Right lobe of liver (tissue), 6 donors: Measurements from ENCODE around the gene PSMF1. TPM values are rescaled to one million over a fixed set of nuclear protein-coding genes. Genes with fewer than 3 reads are reported as not detected.

ENCODE experiments used
- ATAC-seq, 4 donors: fragments of 200-7000 bp; cut with Tn5 transposase; one replicate each; pipeline ENCODE4 v1.9.1; 2020; ENCODE audit warnings: mild to moderate bottlenecking in 4 of 4, moderate library complexity in 4 of 4
- DNase-seq, 3 donors: peaks; one replicate each; pipeline ENCODE4 v3.0.0-alpha.2; 2020
- H3K27ac ChIP-seq, 3 donors: fragments of 200-600 bp; one replicate each; pipeline ENCODE4 v1.8.0; 2022
- H3K27me3 ChIP-seq, 2 donors: fragments of 200-600 bp; one replicate each; pipeline ENCODE4 v1.8.0; 2022
- H3K36me3 ChIP-seq, 4 donors: fragments of 200-600 bp; sonication (generic) in 1 of 4; one replicate each; pipeline versions ENCODE4 v1.5.1 to v1.8.0; 2017 to 2022; ENCODE audit warnings: control low read depth in 1 of 4
- H3K4me1 ChIP-seq, 4 donors: fragments of 200-600 bp; sonication (generic) in 1 of 4; one replicate each; pipeline versions ENCODE4 v1.5.1 to v1.8.0; 2017 to 2022; ENCODE audit warnings: control low read depth in 1 of 4
- H3K4me3 ChIP-seq, 3 donors: fragments of 200-600 bp; one replicate each; pipeline ENCODE4 v1.8.0; 2022
- H3K9me3 ChIP-seq, 4 donors: fragments of 200-600 bp; sonication (generic) in 1 of 4; one replicate each; pipeline versions ENCODE4 v1.5.1 to v1.8.0; 2017 to 2022; ENCODE audit warnings: control low read depth in 1 of 4
- POLR2A ChIP-seq: fragments of 450-650 bp; IDR thresholded peaks from one replicate; pipeline ENCODE4 v1.6.1; 2017; ENCODE audit warnings: antibody characterized with exemption, mild to moderate bottlenecking
- WGBS: methylation state at CpG from one replicate; pipeline ENCODE4 v1.1.6; 2018; ENCODE audit warnings: low coverage, low lambda C conversion rate; ENCODE audit not compliant: insufficient coverage; ENCODE audit errors: missing lambda C conversion rate; 5-methylcytosine and 5-hydroxymethylcytosine counted together
- intact Hi-C, 2 donors: fragments of 100-400 bp; cut with DNase I; formaldehyde crosslinking; loops; one replicate each; pipeline versions ENCODE4 v1.11.2 to v1.14.1; 2022
- total RNA-seq, 6 experiments: library from RNA; depleted of rRNA in 2 of 6; stranded (reverse); fragments of >200 nt in 2 of 6; fragmentation: NEBNext Ultra II Directional in 3 of 6; extraction: Animal tissue kit (Norgen Biotek cat#: 25700) in 3 of 6; gene quantifications; one replicate each; pipeline versions ENCODE4 v1.1.0 to v1.2.4, GENCODE V29; 2016 to 2023
- TF ChIP-seq, protein P1 (sequence below), 4 donors: fragments of 200-600 bp in 3 of 4; fragments of 450-650 bp in 1 of 4; IDR thresholded peaks; one replicate each; pipeline versions ENCODE4 v1.5.1 to v1.8.0; 2016 to 2022; ENCODE audit warnings: antibody characterized with exemption in 4 of 4, mild to moderate bottlenecking in 2 of 4
- donor health status: DM: no; HTN: yes; CAD: no.
- donor health status: DM: no; HTN: no; CAD: no.
- donor health status: DM: no; HTN: no; CAD: no.
- donor health status: DM: no; HTN: yes; CAD: no.
- donor health status: DM: no; HTN: yes; CAD: no.

PSMF1 gene
- total RNA-seq, 6 experiments from 2014 or later, result 82.5 to 260 (median 116) TPM

DNA sequence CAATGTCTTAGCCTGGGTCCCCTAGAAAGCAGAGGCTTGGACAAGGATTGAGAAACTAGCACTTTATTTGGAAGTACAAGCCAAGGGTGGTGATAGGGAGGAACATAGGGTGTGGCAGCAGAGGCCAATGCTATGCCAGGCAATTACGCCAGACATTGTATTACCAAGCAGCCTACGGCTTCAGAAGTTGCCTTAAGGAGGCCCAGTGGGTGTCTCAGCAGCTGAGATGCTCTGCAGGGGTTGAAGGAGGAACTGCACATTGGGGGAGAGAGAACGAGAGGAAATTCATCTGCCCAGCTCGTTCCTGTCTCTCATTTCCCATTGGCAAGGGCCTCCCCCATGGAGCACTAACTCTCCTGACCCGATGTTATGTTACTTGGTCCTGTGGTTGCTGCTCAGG lies 85.7 kb downstream of the PSMF1 start:
- H3K36me3 ChIP-seq, result no peaks in the 10 kb centered on the region
- H3K27ac ChIP-seq, result no peak overlapping the region
- H3K9me3 ChIP-seq, result no peaks in the 10 kb centered on the region
- TF ChIP-seq POLR2A, result no peak
- TF ChIP-seq, protein P1, sequence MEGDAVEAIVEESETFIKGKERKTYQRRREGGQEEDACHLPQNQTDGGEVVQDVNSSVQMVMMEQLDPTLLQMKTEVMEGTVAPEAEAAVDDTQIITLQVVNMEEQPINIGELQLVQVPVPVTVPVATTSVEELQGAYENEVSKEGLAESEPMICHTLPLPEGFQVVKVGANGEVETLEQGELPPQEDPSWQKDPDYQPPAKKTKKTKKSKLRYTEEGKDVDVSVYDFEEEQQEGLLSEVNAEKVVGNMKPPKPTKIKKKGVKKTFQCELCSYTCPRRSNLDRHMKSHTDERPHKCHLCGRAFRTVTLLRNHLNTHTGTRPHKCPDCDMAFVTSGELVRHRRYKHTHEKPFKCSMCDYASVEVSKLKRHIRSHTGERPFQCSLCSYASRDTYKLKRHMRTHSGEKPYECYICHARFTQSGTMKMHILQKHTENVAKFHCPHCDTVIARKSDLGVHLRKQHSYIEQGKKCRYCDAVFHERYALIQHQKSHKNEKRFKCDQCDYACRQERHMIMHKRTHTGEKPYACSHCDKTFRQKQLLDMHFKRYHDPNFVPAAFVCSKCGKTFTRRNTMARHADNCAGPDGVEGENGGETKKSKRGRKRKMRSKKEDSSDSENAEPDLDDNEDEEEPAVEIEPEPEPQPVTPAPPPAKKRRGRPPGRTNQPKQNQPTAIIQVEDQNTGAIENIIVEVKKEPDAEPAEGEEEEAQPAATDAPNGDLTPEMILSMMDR (IDR thresholded peaks at IDR 0.05), result no peak
- no peaks in the 10 kb centered on the region for H3K27me3 ChIP-seq
- DNase-seq (no peak), ATAC-seq (no peak)
- 26% methylated on average over 3 of the region's 5 CpGs for WGBS
- intact Hi-C loops, result loop anchor here (10.0 kb wide), 2 partner anchors 239 to 389 kb away; no protein-coding TSS in a partner anchor
- H3K4me3 ChIP-seq, result no peak overlapping the region
- no peaks in the 10 kb centered on the region for H3K4me1 ChIP-seq

DNA sequence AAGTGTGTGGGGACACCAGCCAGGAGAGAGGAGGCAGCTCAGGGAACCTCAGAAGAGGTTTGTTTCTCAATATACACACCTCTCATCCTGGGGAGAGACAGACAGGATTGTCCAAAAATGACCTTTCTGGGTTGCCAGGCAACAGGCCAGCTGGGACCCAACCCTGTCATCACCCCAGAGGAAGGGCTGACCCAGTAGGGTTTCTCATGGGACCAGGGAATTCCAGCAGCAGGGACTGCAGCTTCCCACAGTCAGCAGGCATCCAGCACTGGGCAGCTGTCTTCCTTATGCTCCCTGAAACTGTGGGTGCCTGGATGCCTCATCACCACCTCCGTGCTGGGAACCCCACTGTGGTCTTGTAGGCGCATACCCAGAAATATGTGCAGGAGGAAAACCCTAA lies 86.2 kb downstream of the PSMF1 start:
- Histone ChIP-seq H3K4me1 (no peaks in the 10 kb centered on the region), H3K27me3 (no peaks in the 10 kb centered on the region), H3K27ac (no peak overlapping the region), H3K9me3 (no peaks in the 10 kb centered on the region), H3K4me3 (no peak overlapping the region), H3K36me3 (no peaks in the 10 kb centered on the region)
- intact Hi-C loops, result loop anchor here (10.0 kb wide), 2 partner anchors 240 to 390 kb away; no protein-coding TSS in a partner anchor
- TF ChIP-seq POLR2A, result no peak
- TF ChIP-seq, protein P1 (IDR thresholded peaks at IDR 0.05), result no peak
- DNase-seq (no peak), ATAC-seq (no peak)
- WGBS, result 88% methylated on average over 2 of the region's 2 CpGs

DNA sequence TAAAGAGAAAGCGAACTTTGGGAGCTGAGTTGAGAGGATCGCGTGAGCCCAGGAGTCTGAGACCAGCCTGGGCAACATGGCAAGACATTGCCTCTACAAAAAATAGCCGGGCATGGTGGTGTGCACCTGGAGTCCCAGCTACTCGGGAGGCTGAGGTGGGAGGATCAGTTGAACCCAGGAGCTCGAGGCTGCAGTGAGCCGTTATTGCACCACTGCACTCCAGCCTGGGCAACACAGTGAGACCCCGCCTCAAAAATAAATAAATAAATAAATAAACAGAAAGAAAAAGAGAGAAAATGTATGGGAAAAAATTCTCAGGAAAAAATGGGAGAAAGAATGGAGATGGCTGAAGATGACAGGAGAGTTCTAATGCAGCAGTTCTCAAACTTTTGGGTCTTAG lies 87.4 kb downstream of the PSMF1 start:
- H3K4me1 ChIP-seq, result no peaks in the 10 kb centered on the region
- 87% methylated on average over 8 of the region's 8 CpGs for WGBS
- H3K9me3 ChIP-seq, result no peaks in the 10 kb centered on the region
- DNase-seq, result no peak
- no peak overlapping the region for H3K4me3 ChIP-seq
- no peak for ATAC-seq
- no peaks in the 10 kb centered on the region for H3K36me3 ChIP-seq
- TF ChIP-seq, protein P1 (IDR thresholded peaks at IDR 0.05), result no peak
- TF ChIP-seq POLR2A, result no peak
- intact Hi-C loops, result loop anchor here (10.0 kb wide), 2 partner anchors 241 to 391 kb away; no protein-coding TSS in a partner anchor
- no peak overlapping the region for H3K27ac ChIP-seq
- H3K27me3 ChIP-seq, result no peaks in the 10 kb centered on the region

DNA sequence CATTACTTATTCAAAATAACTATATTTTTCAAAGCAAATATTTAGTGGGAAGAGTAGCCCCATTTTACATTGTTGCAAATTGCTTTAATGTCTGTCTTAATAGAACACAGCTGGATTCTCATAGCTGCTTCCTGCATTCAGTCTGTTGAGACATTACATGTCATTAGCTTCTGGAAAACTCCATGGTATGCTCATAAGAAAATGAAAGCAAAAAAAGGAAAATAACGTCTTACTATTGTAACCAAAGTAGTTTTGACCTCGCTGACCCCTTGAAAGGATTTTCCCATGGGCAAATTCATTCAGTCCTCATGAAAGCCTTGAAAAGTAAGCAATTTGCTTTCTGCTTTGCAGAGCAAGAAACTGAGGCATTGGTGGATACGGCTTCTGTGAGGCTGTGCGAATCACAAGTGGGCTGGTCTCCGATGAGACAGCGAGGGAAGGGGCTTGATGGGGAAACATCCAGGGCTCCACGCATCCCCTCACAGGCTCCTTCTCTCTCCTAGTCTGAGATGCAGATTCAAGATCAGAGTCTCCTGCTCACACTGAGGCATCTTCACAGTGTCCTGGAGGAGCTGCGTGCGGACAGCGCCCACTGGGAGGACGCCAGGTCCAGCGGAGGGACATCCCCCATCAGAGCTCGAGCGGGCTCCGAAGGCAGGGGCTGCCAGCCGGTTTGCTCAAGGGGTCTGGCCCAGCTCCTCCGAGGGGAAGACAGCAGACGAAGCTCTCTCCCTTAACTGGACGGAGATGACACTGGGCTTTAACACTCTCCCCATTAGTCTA lies 88.2 kb downstream of the PSMF1 start:
- WGBS, result 21% methylated on average over 2 of the region's 19 CpGs

More for the DNA sequence above, 88.2 kb downstream of the PSMF1 start:
- H3K4me1 ChIP-seq, result no peaks in the 10 kb centered on the region
- no peak overlapping the region for H3K27ac ChIP-seq
- intact Hi-C loops, result loop anchor here (10.0 kb wide), 2 partner anchors 242 to 392 kb away; no protein-coding TSS in a partner anchor
- DNase-seq, result no peak
- TF ChIP-seq POLR2A, result no peak
- TF ChIP-seq, protein P1 (IDR thresholded peaks at IDR 0.05), result no peak
- H3K4me3 ChIP-seq, result no peak overlapping the region
- H3K36me3 ChIP-seq, result no peaks in the 10 kb centered on the region
- no peaks in the 10 kb centered on the region for H3K9me3 ChIP-seq
- no peak for ATAC-seq
- no peaks in the 10 kb centered on the region for H3K27me3 ChIP-seq
